Epithelial cell of proximal tubule (primary cell): Measurements from ENCODE around the gene UGT2B17. TPM values are rescaled to one million over a fixed set of nuclear protein-coding genes. Genes with fewer than 3 reads are reported as not detected.
"Not testable (repeated sequence)": the region's sequence is repeated elsewhere in the genome, so short reads cannot be mapped to it uniquely, and the experiment has no call there.

Experiments
- DNase-seq: peaks from one replicate; pipeline ENCODE4 v3.0.0-alpha.2; 2011; ENCODE audit warnings: low read depth
- H3K4me3 ChIP-seq: 2 replicates; pipeline ENCODE4 v1.5.1; 2011; ENCODE audit warnings: low read depth, mild to moderate bottlenecking, low read length
- CTCF ChIP-seq: conservative IDR thresholded peaks from 2 replicates; pipeline ENCODE4 v1.5.1; 2012; ENCODE audit warnings: low read depth, mild to moderate bottlenecking, low read length
- total RNA-seq: library from RNA; depleted of rRNA; stranded (reverse); fragments of >200 nt; gene quantifications from 2 replicates; pipeline ENCODE4 v1.2.3, GENCODE V29; 2015

Gene UGT2B17
- total RNA-seq, result not detected in 2 replicates

DNA sequence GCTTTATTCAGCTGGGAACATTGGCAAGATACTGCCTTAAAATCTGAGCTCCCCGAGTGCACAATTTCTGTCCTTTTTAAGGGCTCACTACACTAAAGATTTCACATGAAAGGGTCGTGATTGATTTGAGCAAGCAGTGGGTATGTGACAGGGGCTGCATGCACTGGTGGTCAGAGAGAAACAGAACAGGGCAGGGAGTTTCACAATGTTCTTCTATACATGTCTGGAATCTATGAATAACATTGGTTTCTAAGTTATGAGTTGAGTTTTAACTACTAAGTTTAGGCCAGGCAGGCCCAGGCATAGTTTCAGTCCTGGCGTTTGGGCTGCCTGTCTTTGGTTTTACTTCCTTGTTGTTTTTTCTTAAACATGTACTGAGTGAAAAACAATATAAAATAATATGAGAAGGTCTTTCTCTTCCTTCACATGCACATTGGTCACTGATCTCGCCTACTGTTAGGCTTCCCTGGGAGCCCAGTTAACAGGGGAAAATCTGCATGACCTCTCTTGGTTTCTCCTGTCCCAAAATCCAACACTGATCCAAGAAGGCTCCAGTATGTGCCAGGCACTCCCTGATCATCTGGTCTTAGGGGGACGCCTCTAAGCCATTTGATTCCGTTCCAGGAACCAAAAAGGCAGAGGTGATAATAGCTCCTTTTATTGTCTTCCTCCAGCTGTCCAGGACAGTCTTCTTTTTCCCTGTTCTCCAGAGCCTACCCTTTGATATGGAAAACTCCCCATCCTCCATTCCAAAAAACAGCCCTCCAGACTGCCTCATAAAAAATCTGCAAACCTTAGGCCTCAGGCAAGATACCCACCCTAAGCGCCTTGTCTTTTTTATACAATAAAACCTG is at the start of gene UGT2B17:
TSS of gene UGT2B17 (minus strand) at position 51 of the 854 bp plus-strand sequence. CDS start 7,838 bp downstream, outside the sequence.
- no peak within 1 kb of the TSS for H3K4me3 ChIP-seq
- no peak for DNase-seq
- no peak for TF ChIP-seq CTCF

DNA sequence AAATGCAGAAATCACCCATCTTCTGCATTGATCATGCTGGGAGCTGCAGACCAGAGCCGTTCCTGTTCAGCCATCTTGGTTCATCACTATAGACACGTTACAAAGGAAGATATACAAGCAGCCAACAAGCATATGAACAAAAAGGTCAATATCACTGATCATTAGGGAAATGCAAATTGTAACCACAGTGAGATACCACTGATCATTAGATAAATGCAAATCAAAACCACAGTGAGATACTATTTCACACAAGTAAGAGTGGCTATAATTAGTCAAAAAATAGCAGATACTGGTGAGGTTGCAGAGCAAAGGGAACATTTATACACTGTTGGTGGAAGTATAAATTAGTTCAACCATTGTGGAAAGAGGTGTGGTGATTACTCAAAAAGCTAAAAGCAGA is 46.6 kb upstream of the UGT2B17 start:
- not testable (repeated sequence) for DNase-seq, H3K4me3 ChIP-seq

GRCh38 chr4:68617003-68617698 is 41.0 kb upstream of the UGT2B17 start:
- H3K4me3 ChIP-seq, result no peak overlapping the region
- no peak for DNase-seq
- TF ChIP-seq CTCF, result no peak

GRCh38 chr4:68615699-68616422 is 39.7 kb upstream of the UGT2B17 start:
- no peak for DNase-seq
- H3K4me3 ChIP-seq, result no peak overlapping the region
- no peak for TF ChIP-seq CTCF

- no peak for TF ChIP-seq CTCF
- H3K4me3 ChIP-seq, result no peak overlapping the region
- DNase-seq, result no peak
These were observed 37.6 kb upstream of the UGT2B17 start for GRCh38 chr4:68613752-68614151.

GRCh38 chr4:68606240-68606639 is 30.1 kb upstream of the UGT2B17 start:
- DNase-seq, result no peak
- no peak overlapping the region for H3K4me3 ChIP-seq
- TF ChIP-seq CTCF, result no peak

GRCh38 chr4:68599150-68599549 is 23.0 kb upstream of the UGT2B17 start:
- no peak for DNase-seq
- no peak overlapping the region for H3K4me3 ChIP-seq
- TF ChIP-seq CTCF, result no peak
